NCI-H2227 (cell line): ENCODE measurements around the gene EIF2S3.
"Not testable (repeated sequence)": the region's sequence is repeated elsewhere in the genome, so short reads cannot be mapped to it uniquely, and the experiment has no call there.

ENCODE experiments used
- DNase-seq: peaks from one replicate; lab custom pipeline; 2025; ENCODE audit not compliant: unreplicated experiment; lab: John Stamatoyannopoulos, UW

EIF2S3 gene

DNA sequence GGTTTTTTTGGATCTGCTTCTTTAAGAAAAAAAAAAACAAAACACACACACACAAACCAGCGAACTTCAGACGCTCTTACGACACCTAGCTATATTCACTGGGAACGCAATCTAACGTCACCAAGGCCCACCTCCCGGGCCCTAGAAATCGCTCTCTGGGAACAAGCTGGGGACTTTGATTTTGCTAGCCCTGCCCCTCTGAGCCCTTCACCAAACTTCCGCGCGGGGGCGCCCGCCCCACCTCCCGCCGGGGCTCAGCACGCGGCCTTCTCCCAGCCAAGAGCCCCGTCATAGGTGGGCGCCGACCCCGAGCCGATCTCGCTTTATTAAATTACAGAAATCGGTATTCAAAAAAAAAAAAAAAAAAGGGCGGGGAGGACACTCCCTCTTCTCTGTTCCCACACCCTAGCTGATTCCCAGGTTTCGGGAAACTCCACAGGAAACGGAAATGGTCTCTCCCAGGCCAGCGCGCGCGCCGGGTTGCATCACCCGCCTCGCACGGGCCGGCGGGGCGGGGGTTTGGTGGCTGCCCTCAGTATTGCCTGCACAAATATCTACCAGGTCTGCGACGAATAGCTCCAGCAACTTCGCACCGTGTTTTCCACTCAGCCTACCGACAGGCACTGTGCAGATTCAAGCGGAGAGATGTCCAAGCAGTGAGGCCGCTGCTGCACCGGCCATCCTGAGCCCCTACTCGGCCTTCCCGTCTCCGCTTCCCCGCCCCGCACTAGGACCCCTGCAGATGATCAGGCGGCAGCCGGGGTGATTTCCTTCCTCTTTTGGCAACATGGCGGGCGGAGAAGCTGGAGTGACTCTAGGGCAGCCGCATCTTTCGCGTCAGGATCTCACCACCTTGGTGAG is at the start of gene EIF2S3:
Gene EIF2S3, plus strand, starts transcription at position 775 of the 861 bp plus-strand sequence. Its CDS starts 13 bp downstream, at position 788.
- peak; percentile 98 for DNase-seq

DNA sequence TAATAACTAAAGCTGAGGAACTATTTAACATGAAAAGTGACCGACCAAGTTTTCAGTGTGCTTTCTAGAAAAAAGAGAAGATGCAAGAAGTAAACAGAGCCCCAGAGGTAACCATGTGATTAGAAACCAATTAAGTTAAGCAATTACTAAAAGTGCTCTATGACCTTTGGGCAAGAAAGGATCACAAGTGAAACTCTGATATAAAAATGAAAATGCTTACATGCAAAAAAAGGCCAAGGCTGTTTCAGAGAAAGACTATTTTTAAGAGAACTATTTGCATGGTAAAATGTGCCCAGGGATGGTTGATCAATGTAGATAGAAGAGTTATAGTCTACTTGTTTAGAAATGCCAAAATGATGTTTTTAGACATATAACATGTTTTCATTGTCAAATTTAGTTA is 49.7 kb upstream of the EIF2S3 start:
- no peak for DNase-seq

DNA sequence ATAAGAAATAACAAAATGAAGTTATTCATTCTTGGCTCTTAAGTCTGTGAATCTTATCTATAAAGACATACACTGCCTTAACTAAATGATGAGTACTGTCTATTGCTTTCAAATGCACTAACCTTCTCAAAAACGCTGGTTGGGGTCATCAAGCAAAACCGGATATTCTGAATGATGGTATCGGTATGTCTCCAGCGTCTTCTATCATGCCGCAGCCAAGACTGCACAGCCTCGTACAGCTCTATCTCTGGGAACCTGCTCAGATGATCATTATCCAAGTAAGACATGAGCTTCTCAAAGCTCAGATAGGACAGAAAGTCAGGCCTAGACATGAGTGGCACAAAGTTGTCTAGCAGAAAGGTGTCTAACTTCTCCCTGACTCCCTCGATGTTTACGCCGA is 48.9 kb upstream of the EIF2S3 start:
- DNase-seq, result no peak

DNA sequence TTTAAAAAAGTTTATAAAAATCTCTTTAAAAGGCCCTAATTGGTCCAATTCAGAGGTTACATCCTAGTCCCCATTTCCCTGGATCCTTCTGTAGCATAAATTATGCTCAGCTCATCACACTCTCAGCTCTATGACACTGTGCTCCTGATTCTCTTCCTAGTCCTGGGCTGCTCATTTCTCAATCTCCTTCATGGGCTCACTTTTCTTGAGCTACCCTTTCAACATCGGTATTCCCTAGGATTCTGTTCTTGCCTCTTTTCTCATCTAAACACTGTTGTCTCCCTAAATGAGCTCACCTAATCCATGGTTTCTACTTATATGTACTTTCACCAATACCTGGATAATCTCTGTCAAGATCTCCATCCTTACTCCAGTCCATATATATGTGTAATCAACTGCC is 42.5 kb upstream of the EIF2S3 start:
- no peak for DNase-seq

DNA sequence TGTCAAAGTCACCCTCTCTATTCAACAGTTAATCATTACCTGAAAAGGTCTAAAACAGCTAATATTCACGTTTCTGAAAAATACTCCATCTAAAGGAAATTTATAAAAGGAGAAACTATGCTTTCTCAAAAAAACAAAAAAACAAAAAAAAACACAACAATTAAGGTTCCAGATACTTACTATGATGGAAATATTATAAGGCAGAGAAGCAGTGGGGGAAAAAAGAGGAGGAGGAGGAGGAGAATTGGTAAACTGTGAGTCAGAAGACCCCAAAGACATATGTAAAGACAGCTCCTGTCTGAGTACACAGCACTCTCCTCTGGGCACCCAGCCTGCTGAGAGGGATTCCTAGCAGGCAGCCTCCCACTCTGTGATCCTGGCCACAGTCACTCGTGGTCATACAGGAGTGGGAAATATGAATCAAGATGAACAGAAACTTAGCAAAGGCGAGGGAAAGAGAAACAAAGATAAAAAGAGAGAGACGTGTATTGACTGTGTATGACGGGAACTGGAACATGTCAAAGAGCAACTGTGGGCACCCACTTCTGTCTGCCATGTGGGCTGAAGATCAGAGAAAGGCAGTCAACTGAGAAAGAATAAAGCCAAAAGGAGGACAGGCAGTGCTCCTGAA is 40.3 kb upstream of the EIF2S3 start:
- no peak for DNase-seq

DNA sequence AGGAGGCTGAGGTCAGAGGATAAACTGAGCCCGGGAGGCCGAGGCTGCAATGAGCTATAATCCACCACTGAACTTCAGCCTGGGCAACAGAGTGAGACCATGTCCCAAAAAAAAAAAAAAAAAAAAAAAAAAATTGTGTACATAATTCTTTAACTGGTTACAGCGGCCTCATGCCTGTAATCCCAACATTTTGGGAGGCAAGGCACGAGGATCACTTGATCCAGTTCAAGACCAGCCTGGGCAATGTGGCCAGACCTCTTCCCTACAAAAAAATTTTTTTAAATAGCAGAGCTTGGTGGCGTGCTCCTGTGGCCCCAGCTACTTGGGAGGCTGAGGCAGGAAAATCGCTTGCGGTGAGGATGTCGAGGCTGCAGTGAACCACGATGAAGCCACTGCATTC is 37.1 kb upstream of the EIF2S3 start:
- no peak for DNase-seq

DNA sequence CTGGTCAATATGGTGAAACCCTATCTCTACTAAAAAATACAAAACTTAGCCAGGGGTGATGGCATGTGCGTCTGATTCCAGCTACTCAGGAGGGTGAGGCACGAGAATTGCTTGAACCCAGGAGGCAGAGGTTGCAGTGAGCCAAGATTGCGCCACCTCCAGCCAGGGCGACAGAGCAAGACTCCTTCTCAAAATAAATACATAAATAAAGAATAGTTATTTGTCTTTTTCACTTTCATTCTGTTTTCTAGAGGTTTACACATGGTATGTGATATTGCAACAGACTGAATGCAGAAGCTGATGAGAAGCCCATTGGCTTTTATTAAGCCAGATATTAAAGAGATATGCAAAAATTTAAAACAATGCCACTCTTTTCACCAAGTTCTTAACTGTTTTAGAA is 35.9 kb upstream of the EIF2S3 start:
- DNase-seq, result no peak

DNA sequence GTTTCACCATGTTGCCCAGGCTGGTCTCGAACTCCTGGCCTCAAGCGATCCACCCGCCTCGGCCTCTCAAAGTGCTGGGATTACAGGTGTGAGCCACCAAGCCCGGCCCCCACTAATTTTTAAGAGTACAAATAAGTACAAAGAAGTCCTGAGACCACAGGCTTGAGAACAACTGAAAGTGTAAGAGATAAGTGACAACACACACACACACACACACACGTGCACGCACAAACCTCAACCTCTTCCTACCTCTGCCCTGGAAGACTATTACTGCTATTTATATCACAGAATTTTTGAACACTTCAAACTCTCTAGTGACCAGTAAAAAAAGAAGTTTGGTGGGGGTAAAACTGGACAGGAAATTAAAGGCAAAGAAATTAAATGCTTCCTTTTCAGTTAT is 35.3 kb upstream of the EIF2S3 start:
- no peak for DNase-seq

DNA sequence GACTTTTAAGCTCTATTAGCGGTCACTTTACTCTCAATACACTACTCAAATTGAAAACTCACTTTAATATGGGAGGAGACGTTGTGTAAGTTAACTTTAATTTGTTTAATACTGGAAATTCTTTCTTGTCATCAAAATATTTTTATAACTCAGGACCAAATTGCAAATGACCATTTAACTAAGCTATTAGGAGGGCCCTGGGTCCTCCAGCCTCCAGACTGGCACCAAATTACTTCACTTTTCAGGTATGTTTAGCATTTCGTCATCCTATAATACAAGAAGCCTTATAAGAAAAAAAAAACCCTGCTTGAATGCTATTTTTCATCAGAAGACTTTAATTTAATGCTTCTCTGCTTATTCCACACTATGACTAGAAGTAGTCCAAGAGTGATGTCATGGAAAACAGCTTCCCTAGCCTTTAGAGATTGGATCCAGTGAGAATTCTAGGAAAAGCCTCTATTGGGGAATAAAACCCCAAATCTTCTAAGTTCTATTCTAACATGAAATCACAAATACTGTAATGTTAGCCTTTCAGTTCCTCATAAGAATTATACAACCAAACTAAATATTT is 34.4 kb upstream of the EIF2S3 start:
- DNase-seq, result no peak

DNA sequence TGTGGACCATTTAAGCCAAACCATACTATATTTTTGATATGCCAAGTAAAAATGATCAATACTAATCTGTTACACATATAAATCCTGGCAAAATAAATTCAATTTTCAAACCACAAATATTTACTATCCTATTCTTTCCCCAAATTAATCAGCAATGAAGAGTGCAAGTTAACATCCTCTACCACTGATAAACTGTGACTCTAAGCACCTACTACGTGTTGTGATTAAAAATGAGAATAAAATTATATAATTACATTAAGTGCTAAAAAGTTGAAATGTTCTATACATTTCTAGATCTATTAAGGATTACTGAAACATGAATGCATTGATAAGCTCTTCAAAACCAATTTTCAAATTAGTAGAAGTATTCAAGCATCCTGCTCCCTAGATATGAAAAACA is 31.2 kb upstream of the EIF2S3 start:
- no peak for DNase-seq

DNA sequence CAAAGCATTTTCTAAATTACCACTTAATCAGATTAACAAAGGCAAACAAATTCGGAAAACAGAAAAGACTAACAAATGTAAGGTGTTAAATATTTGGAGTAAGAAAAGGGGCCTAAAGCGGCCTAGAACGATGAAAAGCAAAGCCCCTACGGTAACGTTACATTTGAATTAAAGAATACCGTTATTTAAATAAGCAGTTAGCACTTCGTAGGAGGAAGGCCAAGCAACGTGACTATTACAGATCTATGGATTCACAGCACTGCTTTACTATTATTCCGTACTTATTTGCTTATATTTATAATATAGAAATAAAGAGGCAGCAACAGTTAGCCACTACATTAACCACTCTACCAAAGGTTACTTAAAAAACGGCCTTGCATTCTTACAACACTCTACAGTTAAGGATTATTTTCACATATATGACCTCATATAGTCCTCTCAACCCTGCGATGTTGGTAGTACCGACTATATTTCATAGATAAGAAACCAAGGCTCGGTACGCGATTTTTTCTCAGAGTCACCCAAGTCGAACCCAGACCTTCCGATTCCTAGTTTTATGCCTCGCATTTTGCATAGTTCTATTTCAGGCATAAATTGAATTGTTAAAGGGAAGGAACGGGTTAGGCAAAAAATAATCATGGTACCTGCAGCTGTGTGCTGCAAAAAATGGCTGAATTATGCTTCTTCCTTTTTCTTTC is 30.6 kb upstream of the EIF2S3 start:
- DNase-seq, result peak; percentile 50

DNA sequence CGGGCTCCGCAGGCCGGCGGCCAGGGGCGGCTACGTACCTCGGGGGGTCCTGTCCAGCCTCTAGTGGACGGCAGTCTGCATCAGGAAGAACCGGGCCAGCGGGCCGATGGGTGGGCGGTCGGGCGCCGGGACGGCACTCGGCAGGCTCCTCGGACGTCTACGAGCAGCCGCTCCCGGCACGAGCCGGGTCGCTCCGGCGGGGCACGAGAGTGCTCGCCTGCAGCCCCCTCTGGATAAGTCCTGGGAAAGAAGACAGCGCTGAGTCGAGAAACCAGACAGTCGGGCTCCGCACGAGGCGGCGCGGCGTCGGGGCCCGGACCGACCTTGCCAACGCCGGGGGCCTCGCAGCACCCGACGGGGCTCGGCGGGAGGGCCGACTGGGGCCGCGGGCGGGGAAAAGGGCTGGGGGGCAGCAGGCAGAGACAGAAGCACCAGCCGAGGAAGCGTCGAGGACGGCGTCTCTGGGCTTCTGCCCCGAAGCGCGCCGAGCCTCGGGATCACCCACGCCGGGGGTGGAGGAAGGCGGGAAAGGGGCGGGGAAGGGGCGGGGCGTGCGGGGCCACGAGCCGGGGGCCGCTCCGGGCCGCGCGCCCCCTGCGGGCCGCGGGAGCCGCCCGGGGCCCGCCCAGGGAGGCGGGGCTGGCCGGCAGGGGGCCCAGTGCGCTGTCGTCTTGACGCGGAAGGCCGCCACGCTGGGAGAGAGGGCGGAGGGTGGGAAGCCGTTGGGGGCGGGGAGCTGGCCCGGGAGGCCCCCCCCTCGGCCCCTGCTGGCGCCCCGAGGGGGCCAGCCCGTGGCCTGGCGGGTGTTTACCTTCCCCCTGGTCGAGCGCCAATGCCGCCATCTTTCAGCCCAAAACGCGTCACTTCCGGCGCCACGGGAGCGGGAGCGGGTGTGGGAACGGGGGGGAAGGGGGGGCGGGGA is 29.7 kb upstream of the EIF2S3 start:
- peak; percentile 97 for DNase-seq

DNA sequence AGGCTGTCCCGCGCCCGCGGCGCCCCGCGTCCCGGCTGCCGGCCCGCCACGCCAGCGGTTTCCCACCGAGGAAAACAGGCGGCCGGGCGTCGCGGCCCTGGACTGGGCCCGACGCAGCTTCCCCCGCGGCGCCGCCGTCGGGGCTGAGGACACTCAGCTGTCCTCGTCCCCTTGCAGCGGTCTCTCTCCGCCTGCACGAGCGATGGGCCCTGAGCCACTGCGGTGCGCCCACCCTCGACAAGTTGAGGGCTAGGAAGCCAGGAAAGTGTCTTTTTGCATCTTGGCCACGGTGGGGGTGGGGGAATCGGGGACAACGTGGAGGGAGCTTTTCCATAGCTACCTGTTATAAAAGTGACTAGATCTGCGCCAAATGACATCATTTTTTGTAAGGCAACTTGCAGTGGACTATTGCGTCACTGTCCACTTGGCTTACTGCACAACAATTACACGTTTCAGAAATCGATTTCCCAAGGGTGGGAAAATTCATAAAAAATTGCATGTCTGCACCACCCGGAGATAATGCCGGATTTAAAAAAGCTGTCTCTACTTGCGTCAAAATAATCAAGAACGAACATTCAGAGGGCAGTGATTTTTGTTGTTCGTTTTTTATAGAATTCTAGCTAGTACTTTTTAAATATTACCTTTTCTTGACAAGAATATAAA is 28.9 kb upstream of the EIF2S3 start:
- DNase-seq, result peak; percentile 88

DNA sequence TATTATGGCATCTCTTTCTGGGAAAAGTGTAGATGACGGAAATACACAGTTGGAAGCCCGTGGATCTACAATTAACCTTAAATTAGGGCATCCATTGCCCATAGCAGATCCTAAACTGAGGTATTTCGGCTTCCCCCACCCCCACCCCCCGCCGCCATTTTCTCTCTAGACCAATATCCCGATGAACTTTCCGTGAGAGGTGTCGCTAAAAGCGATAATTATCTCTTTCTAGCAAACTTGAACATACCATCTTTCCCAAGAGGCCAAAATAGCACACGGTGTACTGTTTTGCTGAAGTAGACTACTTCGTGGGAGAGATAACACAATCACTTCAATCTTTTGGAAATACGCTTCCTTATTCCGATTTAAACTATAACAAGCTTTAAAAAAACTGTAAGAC is 28.3 kb upstream of the EIF2S3 start:
- DNase-seq, result peak; percentile 54

DNA sequence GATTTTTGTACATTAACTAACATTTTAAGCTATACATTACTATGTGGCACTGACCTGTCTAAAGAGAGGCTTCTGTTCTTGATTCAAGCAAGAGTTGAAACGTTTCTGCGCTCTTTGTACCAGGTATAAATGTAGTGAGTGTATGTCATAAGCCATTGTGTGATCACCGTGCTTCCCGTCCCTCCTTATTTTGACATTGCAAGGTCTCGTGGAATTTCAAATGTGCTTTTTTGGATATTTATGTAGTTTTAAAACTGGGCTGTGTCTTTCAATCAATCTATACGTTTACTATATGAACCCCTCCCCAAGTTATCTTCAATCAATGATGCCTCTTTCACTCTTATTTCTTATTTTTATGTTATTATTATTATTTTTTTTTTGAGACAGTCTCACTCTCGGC is 27.7 kb upstream of the EIF2S3 start, which contains the start of gene KLHL15:
Gene KLHL15, minus strand, starts transcription at position 101 of the 400 bp plus-strand sequence. CDS start 20,493 bp downstream, outside the sequence.
- DNase-seq, result no peak

DNA sequence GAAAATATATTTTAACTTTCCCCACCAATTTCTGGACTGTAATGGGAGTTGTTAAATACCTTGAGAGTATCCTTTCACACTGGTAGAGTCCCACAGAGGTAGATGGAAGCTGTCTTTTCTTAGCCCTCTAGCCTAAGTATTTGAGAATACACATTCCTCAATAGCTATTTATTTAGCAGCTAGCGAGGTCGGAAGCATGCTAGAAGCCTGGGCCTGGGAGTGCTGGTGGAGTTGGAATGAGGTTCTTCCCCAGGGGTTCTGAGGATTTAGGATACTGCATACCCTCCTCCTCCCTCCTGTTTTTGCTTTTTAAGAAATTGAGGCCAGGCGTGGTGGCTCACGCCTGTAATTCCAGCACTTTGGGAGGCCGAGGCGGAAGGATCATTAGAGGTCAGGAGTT is 26.8 kb upstream of the EIF2S3 start:
- no peak for DNase-seq

DNA sequence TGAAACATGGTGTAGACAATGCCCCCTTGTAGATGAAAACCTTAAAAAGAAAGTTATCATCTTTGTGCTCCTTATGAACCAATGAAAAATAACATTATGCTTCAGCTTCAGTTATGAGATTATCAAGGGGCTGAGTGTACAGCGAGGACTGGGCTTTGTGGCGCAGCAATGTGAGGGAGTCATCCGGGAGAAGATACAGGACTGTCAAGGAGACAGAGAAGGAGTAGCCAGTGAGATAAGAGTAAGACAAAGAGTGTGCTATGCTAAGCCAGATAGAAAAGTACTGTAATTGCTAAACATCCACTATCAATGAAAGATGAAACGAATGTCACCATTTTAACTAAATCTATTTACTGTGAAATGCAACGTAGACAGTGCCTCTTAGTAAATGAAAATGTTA is 24.2 kb upstream of the EIF2S3 start:
- no peak for DNase-seq

DNA sequence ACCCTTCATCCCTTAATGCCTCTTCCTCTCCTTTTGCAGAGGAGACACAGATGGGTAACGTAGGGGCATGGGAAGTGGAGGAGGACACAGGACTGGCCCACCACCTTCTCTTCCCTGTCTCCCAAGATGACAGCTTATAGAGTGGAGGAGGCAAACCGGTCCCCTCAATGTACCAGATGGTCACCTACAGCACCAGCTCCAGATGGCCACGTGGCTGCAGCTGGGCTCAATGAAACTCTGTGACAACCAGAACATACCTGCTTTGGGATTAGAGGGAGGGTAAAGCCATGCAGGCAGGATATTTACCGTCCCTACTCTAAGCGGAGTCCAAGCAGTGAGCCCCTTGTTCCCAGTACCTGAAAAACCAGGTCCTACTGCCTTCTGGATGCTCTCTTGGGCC is 20.3 kb upstream of the EIF2S3 start:
- no peak for DNase-seq

DNA sequence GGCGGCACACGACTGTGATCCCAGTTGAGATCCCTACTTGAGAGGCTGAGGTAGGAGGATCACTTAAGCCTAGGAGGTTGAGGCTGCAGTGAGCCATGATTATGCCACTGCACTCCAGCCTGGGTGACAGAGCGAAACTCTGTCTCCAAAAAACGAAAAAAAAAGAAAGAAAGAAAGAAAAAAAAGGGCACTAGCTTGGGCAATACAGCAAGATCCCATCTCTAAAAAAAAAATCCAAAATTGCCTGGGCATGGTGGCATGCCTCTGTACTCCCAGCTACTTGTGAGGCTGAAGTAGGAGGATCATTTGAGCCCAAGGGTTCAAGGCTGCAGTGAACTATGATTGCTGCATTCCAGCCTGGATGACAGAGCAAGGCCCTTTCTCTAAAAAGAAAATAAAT is 17.0 kb upstream of the EIF2S3 start:
- no peak for DNase-seq

DNA sequence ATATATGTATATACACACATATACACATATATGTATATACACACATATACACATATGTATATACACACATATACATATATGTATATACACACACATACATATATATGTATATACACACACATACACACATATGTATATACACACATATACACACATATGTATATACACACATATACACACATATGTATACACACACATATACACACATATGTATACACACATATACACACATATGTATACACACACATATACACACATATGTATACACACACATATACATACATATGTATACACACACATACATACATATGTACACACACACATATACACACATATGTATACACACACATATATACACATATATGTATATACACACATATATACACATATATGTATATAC is 8.7 kb upstream of the EIF2S3 start:
- not testable (repeated sequence) for DNase-seq
